Lung (tissue), 12 donors: ENCODE data around the gene UGT1A8. TPM values are rescaled to one million over a fixed set of nuclear protein-coding genes. Genes with fewer than 3 reads are reported as not detected.

ENCODE experiments used
- ATAC-seq: fragments of 200-7000 bp; cut with Tn5 transposase; one replicate; pipeline ENCODE4 v1.9.1; 2020; ENCODE audit warnings: moderate number of reproducible peaks; ENCODE audit not compliant: insufficient read depth, low FRiP score
- DNase-seq, 3 donors: peaks; one replicate each; pipeline ENCODE4 v3.0.0-alpha.2; 2013 to 2017
- H3K27ac ChIP-seq, 2 donors: one replicate each; pipeline ENCODE4 v1.5.1; 2013; ENCODE audit warnings: mild to moderate bottlenecking in 2 of 2, moderate library complexity in 2 of 2, control low read depth in 1 of 2, inconsistent platforms in 1 of 2, low read depth in 1 of 2, low read length in 1 of 2
- H3K27me3 ChIP-seq, 3 donors: one replicate each; pipeline ENCODE4 v1.5.1; 2013; ENCODE audit warnings: low read length in 2 of 3; ENCODE audit not compliant: control insufficient read depth in 3 of 3, insufficient read depth in 3 of 3
- H3K36me3 ChIP-seq, 4 donors: one replicate each; pipeline ENCODE4 v1.5.1; 2013; ENCODE audit warnings: low read length in 4 of 4, mild to moderate bottlenecking in 1 of 4, moderate library complexity in 1 of 4; ENCODE audit not compliant: control insufficient read depth in 4 of 4, insufficient read depth in 4 of 4
- H3K4me1 ChIP-seq, 5 donors: one replicate each; pipeline ENCODE4 v1.5.1; 2013; ENCODE audit warnings: low read length in 5 of 5, mild to moderate bottlenecking in 2 of 5, moderate library complexity in 1 of 5; ENCODE audit not compliant: control insufficient read depth in 5 of 5, insufficient read depth in 5 of 5
- H3K4me3 ChIP-seq: one replicate; pipeline ENCODE4 v1.5.1; 2013; ENCODE audit warnings: mild to moderate bottlenecking, control low read depth, moderate library complexity
- H3K9ac ChIP-seq, 2 donors: one replicate each; pipeline ENCODE4 v1.5.1; 2013; ENCODE audit warnings: low read length in 2 of 2, control low read depth in 1 of 2; ENCODE audit not compliant: insufficient read depth in 1 of 2
- H3K9me3 ChIP-seq, 4 donors: one replicate each; pipeline ENCODE4 v1.5.1; 2013; ENCODE audit warnings: low read length in 3 of 4, mild to moderate bottlenecking in 1 of 4, moderate library complexity in 1 of 4; ENCODE audit not compliant: control insufficient read depth in 4 of 4, insufficient read depth in 3 of 4
- CTCF ChIP-seq: IDR thresholded peaks from 2 replicates; pipeline ENCODE4 v1.5.1; 2012; ENCODE audit warnings: mild to moderate bottlenecking; ENCODE audit errors: control extremely low read depth, extremely low read depth
- WGBS, 2 donors: extraction: QIAGEN DNeasy Blood & Tissue Kit; methylation state at CpG; one replicate each; pipeline ENCODE4 v1.1.7; 2013; 5-methylcytosine and 5-hydroxymethylcytosine counted together
- polyA plus RNA-seq, 2 donors: library from polyadenylated mRNA; stranded (reverse); fragments of 200-250 nt; gene quantifications; one replicate each; pipeline ENCODE4 v1.2.1, GENCODE V29; 2013
- total RNA-seq, 2 donors: library from RNA; depleted of rRNA in 1 of 2; stranded (reverse); fragments of >200 nt in 1 of 2; gene quantifications; one replicate each; pipeline ENCODE4 v1.2.1, GENCODE V29; 2014 to 2021
- donor health status: control.
- donor health status: control.
- donor health status: Bipolar disorder and iron deficiency.
- donor health status: healthy.
- donor health status: DM: yes; HTN: yes; CAD: no.

The UGT1A8 gene
- total and polyA plus RNA-seq, 4 donors = 0.26 TPM; not detected in 3

- H3K36me3 ChIP-seq = no peaks in the 10 kb centered on the region
- ATAC-seq = no peak
- H3K9me3 ChIP-seq = peaks cover 0 to 3% (median 1%) of the 10 kb centered on the region in 4 donors
- WGBS, 2 donors = 81 to 94% methylated on average over 10 of the region's 10 CpGs
- H3K4me1 ChIP-seq = no peaks in the 10 kb centered on the region
- H3K27me3 ChIP-seq = no peaks in the 10 kb centered on the region
- no peak for TF ChIP-seq CTCF
- no peak overlapping the region for H3K27ac ChIP-seq
- no peak overlapping the region for H3K4me3 ChIP-seq
- DNase-seq = no peak
- no peak overlapping the region for H3K9ac ChIP-seq
Observed at GRCh38 chr2:233656443-233656842, 39.0 kb downstream of the UGT1A8 start.

GRCh38 chr2:233658610-233659009 lies 41.2 kb downstream of the UGT1A8 start:
- Histone ChIP-seq H3K4me3 (no peak overlapping the region), H3K27ac (no peak overlapping the region), H3K4me1 (no peaks in the 10 kb centered on the region), H3K9ac (no peak overlapping the region), H3K9me3 (peaks cover 0 to 3% (median 1%) of the 10 kb centered on the region in 4 donors), H3K36me3 (no peaks in the 10 kb centered on the region), H3K27me3 (no peaks in the 10 kb centered on the region)
- no peak for TF ChIP-seq CTCF
- no peak for DNase-seq
- ATAC-seq = no peak

- TF ChIP-seq CTCF = no peak
- H3K36me3 ChIP-seq = no peaks in the 10 kb centered on the region
- no peak overlapping the region for H3K27ac ChIP-seq
Observed at GRCh38 chr2:233663911-233664310, 46.5 kb downstream of the UGT1A8 start.

GRCh38 chr2:233668605-233669260 lies 51.3 kb downstream of the UGT1A8 start:
- Histone ChIP-seq H3K27me3 (no peaks in the 10 kb centered on the region), H3K36me3 (no peaks in the 10 kb centered on the region), H3K4me1 (no peaks in the 10 kb centered on the region), H3K9ac (no peak overlapping the region), H3K27ac (no peak overlapping the region), H3K9me3 (peaks cover 0 to 2% (median 0%) of the 10 kb centered on the region in 4 donors), H3K4me3 (no peak overlapping the region)
- no peak for DNase-seq
- ATAC-seq = no peak
- no peak for TF ChIP-seq CTCF
- 86 to 88% methylated on average over 4 of the region's 4 CpGs for WGBS, 2 donors

More at GRCh38 chr2:233663911-233664310, 46.5 kb downstream of the UGT1A8 start:
- H3K9ac ChIP-seq = no peak overlapping the region
- H3K27me3 ChIP-seq = no peaks in the 10 kb centered on the region
- peaks cover 0 to 2% (median 0%) of the 10 kb centered on the region in 4 donors for H3K9me3 ChIP-seq
- no peaks in the 10 kb centered on the region for H3K4me1 ChIP-seq
- DNase-seq (no peak), ATAC-seq (no peak)
- no peak overlapping the region for H3K4me3 ChIP-seq
- 44 to 59% methylated on average over 1 of the region's 1 CpG for WGBS, 2 donors
